Stimulated activated CD8-positive, alpha-beta memory T cell treated with anti-CD3 and anti-CD28 coated beads, Interleukin-2, amount 100 ng/mL, for 1 hour (primary cell): ENCODE data around the gene CMKLR1.

Experiments used
- DNase-seq, 2 donors: peaks; one replicate each; pipeline ENCODE4 v3.0.0-alpha.2; 2020; ENCODE audit warnings: low read depth in 2 of 2

The CMKLR1 gene

GRCh38 chr12:108361606-108362005 is 22.5 kb upstream of the CMKLR1 start:
- no peak for DNase-seq

- DNase-seq = no peak
These were observed 21.4 kb upstream of the CMKLR1 start for GRCh38 chr12:108360487-108360886.

GRCh38 chr12:108360057-108360456 is 20.9 kb upstream of the CMKLR1 start:
- no peak for DNase-seq

GRCh38 chr12:108358580-108358965 is 19.5 kb upstream of the CMKLR1 start:
- no peak for DNase-seq

GRCh38 chr12:108357834-108358579 is 18.9 kb upstream of the CMKLR1 start:
- DNase-seq = no peak

GRCh38 chr12:108356835-108357806 is 18.0 kb upstream of the CMKLR1 start:
- no peak for DNase-seq

GRCh38 chr12:108355069-108355468 is 16.0 kb upstream of the CMKLR1 start:
- no peak for DNase-seq

GRCh38 chr12:108352591-108352990 is 13.5 kb upstream of the CMKLR1 start:
- no peak for DNase-seq

GRCh38 chr12:108350511-108350910 is 11.4 kb upstream of the CMKLR1 start:
- DNase-seq = no peak

GRCh38 chr12:108349278-108349688 is 10.2 kb upstream of the CMKLR1 start:
- DNase-seq = no peak

GRCh38 chr12:108348842-108349241 is 9.7 kb upstream of the CMKLR1 start:
- DNase-seq = no peak

- no peak for DNase-seq
These were observed 7.9 kb upstream of the CMKLR1 start for GRCh38 chr12:108346727-108347710.

GRCh38 chr12:108345716-108346633 is 6.9 kb upstream of the CMKLR1 start:
- DNase-seq = no peak

- DNase-seq = no peak
These were observed 3.9 kb upstream of the CMKLR1 start for GRCh38 chr12:108342985-108343384.

- DNase-seq = no peak
These were observed 3.0 kb upstream of the CMKLR1 start for GRCh38 chr12:108341854-108342847.

- DNase-seq = no peak
These were observed 2.2 kb upstream of the CMKLR1 start for GRCh38 chr12:108341356-108341755.

GRCh38 chr12:108340037-108340436 is 926 bp upstream of the CMKLR1 start:
- no peak for DNase-seq

- DNase-seq = no peak
These were observed 1.6 kb downstream of the CMKLR1 start for GRCh38 chr12:108337235-108338223.
